NCI-H524 (cell line): ENCODE data around the gene NCAN.
"Not testable (repeated sequence)": the region's sequence is repeated elsewhere in the genome, so short reads cannot be mapped to it uniquely, and the experiment has no call there.

Experiments used
- DNase-seq, 2 experiments: peaks; one replicate each; lab custom pipeline; 2025; lab: John Stamatoyannopoulos, UW

Gene NCAN

GRCh38 chr19:19211499-19212420, at the start of gene NCAN:
Gene NCAN, plus strand, starts transcription at chr19:19211958. Its CDS starts 4,996 bp downstream, at chr19:19216954.
- peak; percentile 38 to 73 for DNase-seq

- no peak for DNase-seq
These were observed 49.3 kb upstream of the NCAN start for GRCh38 chr19:19162495-19162894.

- DNase-seq: no peak
These were observed 46.4 kb upstream of the NCAN start for GRCh38 chr19:19165396-19165795.

DNA sequence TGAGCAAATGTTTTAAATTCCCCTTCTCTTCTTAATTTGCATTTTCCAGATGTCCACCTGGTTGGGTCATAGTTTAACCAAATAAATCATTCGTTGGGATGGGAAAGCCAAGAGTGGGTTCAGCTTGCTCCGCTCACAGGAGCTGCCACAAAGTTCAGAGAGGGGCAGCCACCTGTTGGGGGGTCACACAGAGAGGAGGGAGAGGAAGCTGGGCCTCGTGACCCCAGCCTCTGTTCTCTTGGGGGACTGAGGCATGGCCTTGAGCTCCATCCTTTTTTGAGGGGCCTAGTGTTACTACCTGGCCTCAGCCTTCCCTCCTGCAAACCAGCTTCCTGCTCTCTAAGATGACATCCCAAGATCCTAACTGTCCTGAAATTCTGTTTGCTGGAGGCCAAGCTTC, 44.1 kb upstream of the NCAN start:
- DNase-seq: no peak

DNA sequence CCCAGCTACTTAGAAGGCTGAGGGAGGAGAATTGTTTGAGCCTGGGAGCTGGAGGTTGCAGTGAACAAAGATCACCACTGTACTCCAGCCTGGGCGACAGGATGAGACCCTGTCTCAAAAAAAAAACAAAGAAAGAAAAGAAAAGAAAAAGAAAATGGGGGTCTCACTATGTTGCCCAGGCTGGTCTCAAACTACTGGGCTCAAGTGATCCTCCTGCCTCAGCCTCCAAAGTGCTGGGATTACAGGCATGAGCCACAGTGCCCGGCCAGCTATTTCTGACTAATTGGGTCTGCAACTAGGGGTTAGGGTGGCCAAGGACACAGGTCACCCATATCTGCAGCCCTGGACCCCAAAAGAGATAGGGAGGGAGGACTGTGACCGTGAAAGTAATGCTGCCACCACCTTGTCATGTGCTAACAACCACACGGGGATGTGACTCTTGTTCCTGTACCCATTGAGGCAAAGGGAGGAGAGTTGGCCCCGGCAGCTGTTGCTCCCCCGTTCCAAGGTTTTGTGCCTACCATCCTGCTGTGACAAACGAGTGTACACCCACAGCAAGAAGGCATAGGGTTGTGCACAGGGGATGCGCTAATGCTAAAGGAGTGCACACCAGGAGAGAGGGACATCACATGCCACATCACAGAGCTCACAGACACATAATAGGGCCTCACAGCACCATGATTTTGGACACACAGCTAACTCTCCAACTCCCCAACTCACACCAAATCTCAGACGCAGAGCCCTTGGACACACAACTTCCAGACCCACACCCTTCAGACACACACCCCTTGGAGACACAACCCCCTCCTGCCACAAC, 42.3 kb upstream of the NCAN start:
- no peak for DNase-seq

- peak; percentile 65 to 79 for DNase-seq
These were observed 41.5 kb upstream of the NCAN start, which contains the start of gene MEF2B for GRCh38 chr19:19170053-19170872. Gene MEF2B, minus strand, starts transcription at chr19:19170263. Its CDS starts 19,528 bp downstream, at chr19:19150735.

GRCh38 chr19:19170873-19171672, 40.7 kb upstream of the NCAN start:
- no peak for DNase-seq

GRCh38 chr19:19171821-19172532, 39.8 kb upstream of the NCAN start:
- DNase-seq: no peak

DNA sequence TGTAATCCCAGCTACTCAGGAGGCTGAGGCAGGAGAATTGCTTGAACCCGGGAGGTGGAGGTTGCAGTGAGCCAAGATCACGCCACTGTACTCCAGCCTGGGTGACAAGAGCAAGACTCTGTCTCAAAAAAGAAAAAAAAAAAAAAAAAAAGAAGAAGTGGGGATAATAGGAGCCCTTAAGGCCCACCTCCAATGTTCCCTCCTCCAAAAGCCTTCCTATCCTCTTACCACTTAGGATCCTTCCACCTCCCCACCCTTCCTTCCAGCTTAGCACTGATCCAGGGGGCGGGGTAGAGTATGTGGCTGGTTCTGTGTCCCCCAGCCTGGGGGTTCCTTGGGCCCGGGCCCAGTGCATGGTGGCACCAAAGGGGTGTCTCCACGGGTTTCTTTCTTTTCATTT, 38.5 kb upstream of the NCAN start:
- DNase-seq: not testable (repeated sequence)

DNA sequence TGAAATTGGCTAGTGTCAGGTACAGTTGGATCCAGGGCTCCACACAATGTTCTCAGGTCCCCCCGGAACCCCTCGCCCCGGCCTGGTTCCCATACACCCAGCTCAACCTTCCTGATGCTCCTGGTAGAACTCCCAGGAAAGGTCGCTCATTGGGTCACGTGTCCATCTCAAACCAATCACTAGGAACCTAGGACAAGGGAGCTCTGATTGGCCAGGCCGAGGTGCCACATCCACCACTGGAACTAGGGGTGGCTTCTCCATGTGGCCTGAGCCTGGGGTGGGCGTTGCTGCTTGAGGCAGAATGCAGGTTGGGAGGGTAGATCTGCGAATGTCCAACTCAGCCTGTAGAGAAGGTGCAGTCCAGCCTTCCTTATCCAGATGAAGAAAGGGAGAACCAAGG, 34.8 kb upstream of the NCAN start:
- DNase-seq: no peak

DNA sequence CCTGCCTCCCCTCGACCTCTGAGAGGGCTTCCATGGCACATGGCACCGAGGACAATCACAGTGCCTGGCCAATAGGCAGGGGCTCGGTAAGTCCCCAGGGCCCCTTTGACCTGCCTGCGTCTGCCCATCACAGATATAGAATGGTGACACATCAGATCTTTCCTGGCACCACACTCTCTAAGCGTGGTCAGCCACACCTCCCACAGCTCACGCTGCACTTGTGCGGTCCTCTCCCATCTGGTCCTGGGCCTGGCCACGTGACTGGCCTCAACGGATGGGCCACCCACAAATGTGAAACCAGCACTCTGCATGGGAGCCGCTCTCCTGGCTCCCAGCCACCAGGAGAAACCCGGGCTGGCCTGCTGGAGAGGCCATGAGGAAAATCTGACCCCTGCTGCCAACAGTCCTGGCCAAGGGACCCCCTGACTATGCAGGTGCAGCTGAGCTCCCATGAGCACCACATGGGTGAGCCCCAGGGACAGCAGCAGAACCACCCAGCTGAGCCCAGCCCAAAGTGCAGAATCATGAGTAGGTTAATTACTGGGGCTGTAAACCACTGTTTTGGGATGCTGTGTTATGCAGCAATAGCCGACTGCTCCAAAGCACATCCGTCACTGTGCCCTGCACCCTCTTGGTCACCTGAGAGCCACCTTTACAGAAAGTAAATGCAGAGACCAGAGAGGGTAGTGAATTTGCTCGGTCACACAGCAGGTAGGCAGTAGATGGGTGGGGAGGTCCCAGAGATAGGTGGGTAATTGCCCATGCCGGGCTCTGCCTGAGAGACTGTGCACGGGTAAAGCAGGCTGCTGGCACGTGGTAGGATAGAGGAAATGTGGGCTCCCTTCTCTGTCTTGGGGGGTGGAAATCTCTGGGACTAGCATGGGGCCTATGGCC, 32.0 kb upstream of the NCAN start:
- peak in 1 of 2 experiments; percentile 27 for DNase-seq

DNA sequence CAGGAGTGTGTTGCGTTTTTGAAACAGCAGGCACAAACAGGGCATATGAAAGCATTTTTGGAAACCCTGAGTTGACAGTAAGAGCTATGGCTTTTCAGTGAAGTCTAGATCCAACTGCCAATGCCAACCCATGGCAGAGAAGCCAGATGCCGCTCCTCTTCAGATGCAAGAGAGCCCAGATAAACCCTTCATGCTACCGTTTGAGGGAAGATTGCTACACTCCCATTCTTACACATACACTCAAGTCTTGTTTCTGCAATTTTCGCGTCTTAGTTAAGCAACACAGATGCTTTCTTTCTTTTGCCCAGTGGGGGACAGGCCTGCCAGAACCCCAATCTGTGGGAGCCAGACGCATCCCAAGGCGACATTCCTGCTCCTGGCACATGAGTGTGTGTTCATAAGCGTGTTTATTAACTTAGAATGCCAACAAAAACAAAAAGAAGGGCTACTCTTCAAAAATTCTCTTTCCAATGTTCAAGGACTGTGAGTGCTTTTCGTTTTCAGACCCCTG, 30.2 kb upstream of the NCAN start:
- no peak for DNase-seq

DNA sequence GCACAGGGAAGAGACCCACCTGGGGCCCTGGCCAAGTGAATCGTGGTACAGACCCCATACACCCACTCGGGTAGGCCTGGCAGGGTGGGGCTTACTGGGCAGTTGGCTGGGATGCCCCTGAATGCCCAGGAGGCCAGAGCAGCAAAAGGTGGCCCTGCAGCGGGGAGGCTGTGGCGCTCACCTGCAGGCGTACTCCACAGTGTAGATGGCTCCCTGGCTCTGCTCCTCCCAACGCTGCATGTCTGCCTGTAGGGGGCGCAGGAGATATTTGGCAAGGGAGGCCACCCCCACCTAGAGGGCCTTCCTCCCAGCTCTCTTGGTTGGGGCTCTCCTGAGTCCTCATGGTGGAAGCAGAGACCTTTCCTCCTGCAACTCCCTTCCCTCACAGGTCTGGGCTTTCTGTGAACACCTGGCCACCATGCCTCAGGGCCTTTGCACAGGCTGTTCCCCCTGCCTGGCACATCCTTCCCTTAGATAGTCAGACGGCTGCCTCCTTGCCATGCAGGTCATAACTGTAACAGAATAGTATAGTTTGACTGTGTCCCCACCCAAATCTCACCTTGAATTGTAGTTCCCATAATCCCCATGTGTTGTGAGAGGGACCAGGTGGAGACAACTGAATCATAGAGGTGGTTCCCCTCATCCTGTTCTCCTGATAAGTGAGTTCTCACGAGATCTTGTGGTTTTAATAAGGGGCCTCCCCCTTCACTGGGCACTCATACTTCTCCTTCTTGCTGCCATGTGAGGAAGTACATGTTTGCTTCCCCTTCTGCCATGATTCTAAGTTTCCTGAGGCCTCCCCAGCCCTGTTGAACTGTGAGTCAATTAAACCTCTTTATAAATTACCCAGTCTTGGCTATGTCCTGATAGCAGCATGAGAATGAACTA, 25.7 kb upstream of the NCAN start:
- peak; percentile 72 to 80 for DNase-seq

- no peak for DNase-seq
These were observed 25.0 kb upstream of the NCAN start for GRCh38 chr19:19186742-19187141.

- no peak for DNase-seq
These were observed 20.0 kb upstream of the NCAN start for GRCh38 chr19:19191768-19192077.

DNA sequence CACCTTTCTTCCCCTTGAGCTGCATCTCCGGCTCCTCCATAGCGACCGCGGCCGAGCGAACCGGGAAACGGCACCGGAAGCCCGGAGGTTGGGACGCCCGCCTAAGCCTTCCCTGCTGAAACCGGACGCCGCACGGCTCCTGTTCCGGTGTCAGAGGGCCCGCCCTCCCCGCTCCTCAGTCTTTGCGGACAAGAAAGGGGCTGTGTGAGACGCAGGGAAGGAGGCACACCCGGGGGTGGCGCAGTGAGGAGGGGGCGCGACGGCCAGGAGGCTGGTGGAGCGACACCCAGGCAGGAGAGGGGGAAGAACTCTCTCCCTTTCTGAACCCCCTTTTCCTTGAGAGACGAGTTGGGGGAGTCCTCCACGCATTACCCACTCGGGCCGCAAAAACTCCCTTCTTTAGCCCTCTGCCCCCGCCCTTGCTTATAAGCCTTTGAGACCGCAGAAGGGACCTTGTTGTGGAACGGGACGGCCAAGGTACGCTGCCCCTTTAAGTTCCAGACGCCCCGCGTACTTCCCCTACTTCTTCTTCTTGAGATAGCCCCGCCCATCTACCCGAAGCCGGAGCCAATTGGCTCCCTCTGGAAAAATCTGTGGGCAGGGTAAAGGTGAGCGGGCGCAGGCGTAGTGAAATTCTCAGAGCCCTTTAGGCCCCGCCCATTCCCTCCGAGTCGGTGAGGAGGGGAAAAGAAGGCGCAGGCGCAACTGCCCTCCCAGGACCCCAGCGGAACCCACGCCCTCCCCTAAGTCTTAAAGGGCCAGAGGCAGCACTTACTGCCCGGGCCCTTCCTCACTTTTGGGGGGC, 19.5 kb upstream of the NCAN start, which contains the start of the genes BORCS8 and RFXANK:
Gene BORCS8 (minus strand): TSS at position 75 of the 805 bp plus-strand sequence. CDS start 35 bp downstream, at position 40.
Gene RFXANK (plus strand): TSS at position 181 of the 805 bp plus-strand sequence. CDS start 1,689 bp downstream, outside the sequence.
- DNase-seq: peak; percentile 100

- peak in 1 of 2 experiments; percentile 56 for DNase-seq
These were observed 18.8 kb upstream of the NCAN start for GRCh38 chr19:19192910-19193423.
